GM19025 (cell line): Measurements from ENCODE around the gene OR11H12.
"Not testable (repeated sequence)": the region's sequence is repeated elsewhere in the genome, so short reads cannot be mapped to it uniquely, and the experiment has no call there.

Experiments
- ATAC-seq: cut with Tn5 transposase; IDR thresholded peaks from one replicate; pipeline ENCODE4 v1.9.1; 2021; ENCODE audit warnings: mild to moderate bottlenecking, low read depth, moderate library complexity; ENCODE audit not compliant: unreplicated experiment

The OR11H12 gene

DNA sequence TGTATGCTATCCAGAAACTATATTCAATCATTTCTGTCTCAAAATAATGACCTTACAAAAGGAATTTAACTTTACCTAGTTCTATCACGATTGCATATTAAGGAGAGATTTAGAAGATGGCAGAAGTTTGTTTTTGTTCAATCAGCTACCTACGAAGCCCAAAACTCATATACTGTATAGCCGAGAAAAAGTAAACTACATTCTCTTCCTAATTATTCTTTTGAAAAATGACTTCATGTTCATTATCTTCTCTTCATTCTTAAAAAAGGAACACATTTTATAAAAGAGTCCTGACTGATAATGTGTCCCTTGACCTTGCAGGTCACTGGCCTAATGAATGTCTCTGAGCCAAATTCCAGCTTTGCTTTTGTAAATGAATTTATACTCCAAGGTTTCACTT lies at the start of gene OR11H12:
OR11H12 (plus strand) TSS at position 301 of the 400 bp plus-strand sequence; CDS start at position 301, 0 bp downstream.
- not testable (repeated sequence) for ATAC-seq

GRCh38 chr14:18582908-18583307 lies 18.0 kb upstream of the OR11H12 start:
- not testable (repeated sequence) for ATAC-seq

DNA sequence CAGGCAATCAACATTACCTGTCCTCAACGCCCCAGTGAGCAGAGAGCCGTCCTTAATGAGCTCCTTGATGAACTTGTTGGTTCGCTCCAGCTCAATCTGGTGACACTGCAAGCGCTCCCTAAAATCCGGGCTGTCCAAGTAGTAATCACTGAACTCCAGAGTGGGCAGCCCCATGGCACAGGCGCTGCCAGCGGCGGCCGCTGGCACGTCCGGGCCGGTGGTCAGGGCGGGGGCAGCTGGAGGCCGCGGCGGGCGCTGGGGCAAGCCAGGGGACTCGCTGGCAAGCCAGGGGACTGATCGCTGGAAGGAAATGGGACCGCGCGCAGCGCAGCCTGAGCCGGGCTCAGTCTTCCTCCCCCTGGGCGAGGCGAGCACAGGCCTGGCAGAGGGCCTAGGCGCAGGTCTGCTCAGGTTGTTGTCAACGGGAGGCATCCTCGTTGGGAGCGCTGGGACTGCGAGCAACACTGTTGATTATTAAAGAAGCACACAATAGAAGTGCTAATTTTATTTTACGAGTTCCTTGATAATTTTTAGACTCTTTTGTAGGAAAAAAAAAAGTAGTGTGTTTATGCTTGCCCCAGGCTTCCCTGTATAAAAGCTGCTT lies 25.8 kb downstream of the OR11H12 start:
- not testable (repeated sequence) for ATAC-seq

DNA sequence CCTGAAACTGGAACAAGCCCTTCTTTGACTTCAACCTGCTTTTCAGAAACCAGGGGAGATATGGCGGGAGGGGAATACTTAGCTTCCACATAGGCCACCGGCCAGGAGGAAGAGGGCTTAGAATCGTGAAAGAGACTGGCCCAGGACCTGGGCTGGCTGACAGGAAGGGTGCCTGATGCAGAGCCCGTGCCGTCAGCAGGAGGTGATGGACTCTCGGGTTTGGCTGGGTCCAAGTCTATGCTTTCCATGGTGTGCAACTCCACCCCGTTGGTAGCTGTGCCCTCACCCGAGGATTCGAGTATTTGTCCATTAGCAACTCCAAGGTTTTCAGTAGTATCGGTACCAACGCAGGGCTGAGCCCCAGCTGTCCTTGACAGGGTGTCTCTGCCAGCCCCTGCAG lies 35.1 kb downstream of the OR11H12 start:
- not testable (repeated sequence) for ATAC-seq

DNA sequence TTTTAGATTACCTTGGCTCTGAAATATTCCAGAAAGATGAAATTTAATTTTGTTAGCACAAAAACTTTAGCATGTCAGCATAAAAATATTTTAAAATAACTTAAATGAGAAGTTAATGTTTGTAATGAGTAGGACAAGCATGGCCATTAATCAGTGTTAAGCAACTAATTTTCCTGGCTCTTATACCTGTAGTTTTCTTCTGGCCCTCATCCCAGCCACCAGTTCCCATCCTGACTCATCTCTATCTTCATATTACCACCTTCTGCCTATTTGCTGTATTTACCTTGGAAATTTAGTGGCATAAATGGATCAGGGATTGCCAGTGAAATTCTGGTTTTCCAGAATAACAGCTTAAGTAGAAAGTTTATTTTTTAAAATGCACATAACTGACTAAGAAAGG lies 37.1 kb downstream of the OR11H12 start:
- ATAC-seq: not testable (repeated sequence)

GRCh38 chr14:18638785-18639184 lies 37.9 kb downstream of the OR11H12 start:
- not testable (repeated sequence) for ATAC-seq

DNA sequence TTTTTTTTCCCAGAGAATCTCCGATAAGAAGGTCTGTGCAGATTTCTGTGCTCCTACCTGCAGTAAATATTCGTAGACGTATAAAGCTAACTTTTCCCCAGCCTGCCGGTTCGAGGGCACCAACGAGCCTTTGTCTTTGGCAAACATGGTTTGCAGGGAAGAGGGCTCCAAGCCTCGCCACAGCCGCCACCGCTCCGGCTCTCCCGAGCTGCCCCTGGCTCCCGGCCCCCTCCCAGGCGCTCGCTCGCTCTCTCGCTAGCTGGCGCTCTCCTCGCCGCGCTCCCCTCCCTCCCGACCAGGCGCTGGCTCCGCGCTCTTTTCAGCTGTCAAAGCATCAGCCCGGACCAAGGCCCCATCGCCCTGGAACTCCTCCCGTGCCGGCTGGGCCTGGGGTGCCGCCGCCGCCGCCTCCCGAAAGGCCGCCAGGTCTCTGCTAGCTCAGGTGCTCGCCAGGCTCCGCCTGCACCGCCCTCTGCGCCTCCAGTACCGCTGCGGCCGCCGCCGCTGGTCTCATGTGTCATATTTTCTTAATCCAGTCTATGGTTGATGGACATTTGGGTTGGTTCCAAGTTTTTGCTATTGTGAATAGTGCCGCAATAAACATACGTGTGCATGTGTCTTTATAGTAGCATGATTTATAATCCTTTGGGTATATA lies 45.3 kb downstream of the OR11H12 start:
- ATAC-seq: not testable (repeated sequence)
